ENCODE data around the gene DYNC1H1. TPM values are rescaled to one million over a fixed set of nuclear protein-coding genes. Genes with fewer than 3 reads are reported as not detected.
A peak's percentile ranks its signal among the peaks of the same experiment; 100 is the strongest.
"Not testable (repeated sequence)": the region's sequence is repeated elsewhere in the genome, so short reads cannot be mapped to it uniquely, and the experiment has no call there.

The DYNC1H1 gene
- total RNA-seq, 1 donor from 2014 or later, result 591 TPM

DNA sequence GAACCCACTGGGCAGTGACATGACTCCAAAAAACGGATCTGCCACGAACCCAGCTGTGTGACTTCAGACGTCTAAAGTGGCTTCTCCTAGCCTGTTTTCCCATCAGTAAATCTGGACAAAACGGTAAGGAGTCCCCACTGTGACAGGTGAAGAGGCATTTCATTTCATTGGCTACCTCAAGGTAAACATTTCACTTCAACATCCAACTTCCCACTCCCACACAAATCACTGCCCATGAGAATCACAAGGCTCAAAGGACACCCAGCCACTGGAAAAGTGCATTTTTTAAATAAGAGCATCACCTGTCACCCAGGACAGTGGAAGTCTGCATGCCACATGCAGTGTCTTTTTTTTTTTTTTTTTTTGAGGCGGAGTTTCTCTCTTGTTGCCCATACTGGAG, 94.6 kb downstream of the DYNC1H1 start:
- no peaks in the 10 kb centered on the region for H3K27me3 ChIP-seq (ENCODE audit: insufficient read depth, low read length)
- H3K4me1 Mint-ChIP-seq (ENCODE audit: low read depth, unreplicated experiment), result peaks cover 18% of the 10 kb centered on the region
- TF ChIP-seq EZH2 (IDR thresholded peaks at IDR 0.05; ENCODE audit: insufficient read depth, low read length), result no peak
- TF ChIP-seq, protein P1, sequence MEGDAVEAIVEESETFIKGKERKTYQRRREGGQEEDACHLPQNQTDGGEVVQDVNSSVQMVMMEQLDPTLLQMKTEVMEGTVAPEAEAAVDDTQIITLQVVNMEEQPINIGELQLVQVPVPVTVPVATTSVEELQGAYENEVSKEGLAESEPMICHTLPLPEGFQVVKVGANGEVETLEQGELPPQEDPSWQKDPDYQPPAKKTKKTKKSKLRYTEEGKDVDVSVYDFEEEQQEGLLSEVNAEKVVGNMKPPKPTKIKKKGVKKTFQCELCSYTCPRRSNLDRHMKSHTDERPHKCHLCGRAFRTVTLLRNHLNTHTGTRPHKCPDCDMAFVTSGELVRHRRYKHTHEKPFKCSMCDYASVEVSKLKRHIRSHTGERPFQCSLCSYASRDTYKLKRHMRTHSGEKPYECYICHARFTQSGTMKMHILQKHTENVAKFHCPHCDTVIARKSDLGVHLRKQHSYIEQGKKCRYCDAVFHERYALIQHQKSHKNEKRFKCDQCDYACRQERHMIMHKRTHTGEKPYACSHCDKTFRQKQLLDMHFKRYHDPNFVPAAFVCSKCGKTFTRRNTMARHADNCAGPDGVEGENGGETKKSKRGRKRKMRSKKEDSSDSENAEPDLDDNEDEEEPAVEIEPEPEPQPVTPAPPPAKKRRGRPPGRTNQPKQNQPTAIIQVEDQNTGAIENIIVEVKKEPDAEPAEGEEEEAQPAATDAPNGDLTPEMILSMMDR (IDR thresholded peaks at IDR 0.05; ENCODE audit: insufficient read depth, low read depth, low read length), result no peak
- H3K36me3 Mint-ChIP-seq (ENCODE audit: low read depth, unreplicated experiment), result peaks cover 13% of the 10 kb centered on the region
- H3K4me1 ChIP-seq (ENCODE audit: insufficient read depth, low read length), result peaks cover 14% of the 10 kb centered on the region
- no peak overlapping the region for H3K27ac Mint-ChIP-seq (ENCODE audit: unreplicated experiment)
- H3K4me3 Mint-ChIP-seq (ENCODE audit: unreplicated experiment), result no peak overlapping the region
- H3K36me3 ChIP-seq (ENCODE audit: insufficient read depth, low read length), result peaks cover 8% of the 10 kb centered on the region
- H3K79me2 ChIP-seq (ENCODE audit: insufficient read depth, low read length), result no peaks in the 10 kb centered on the region
- no peak overlapping the region for H2AFZ ChIP-seq (ENCODE audit: low read depth, low read length)
- no peak overlapping the region for H3K27ac ChIP-seq (ENCODE audit: low read depth, low read length)
- no peak overlapping the region for H3K4me3 ChIP-seq (ENCODE audit: insufficient read depth, low read depth, low read length)
- H4K20me1 ChIP-seq (ENCODE audit: insufficient read depth, low read length), result peaks cover 8% of the 10 kb centered on the region
- DNase-seq (ENCODE audit: low read depth) (no peak), FAIRE-seq (no peak)
- no peak overlapping the region for H3K9ac ChIP-seq (ENCODE audit: low read length)
- peaks cover 2% of the 10 kb centered on the region for H3K9me3 Mint-ChIP-seq (ENCODE audit: unreplicated experiment)
- H3K9me3 ChIP-seq (ENCODE audit: insufficient read depth, low read depth, low read length), result peaks cover 5% of the 10 kb centered on the region
- H3K27me3 Mint-ChIP-seq (ENCODE audit: low read depth, unreplicated experiment), result peaks cover 1% of the 10 kb centered on the region
- H3K4me2 ChIP-seq (ENCODE audit: low read length), result no peak overlapping the region

DNA sequence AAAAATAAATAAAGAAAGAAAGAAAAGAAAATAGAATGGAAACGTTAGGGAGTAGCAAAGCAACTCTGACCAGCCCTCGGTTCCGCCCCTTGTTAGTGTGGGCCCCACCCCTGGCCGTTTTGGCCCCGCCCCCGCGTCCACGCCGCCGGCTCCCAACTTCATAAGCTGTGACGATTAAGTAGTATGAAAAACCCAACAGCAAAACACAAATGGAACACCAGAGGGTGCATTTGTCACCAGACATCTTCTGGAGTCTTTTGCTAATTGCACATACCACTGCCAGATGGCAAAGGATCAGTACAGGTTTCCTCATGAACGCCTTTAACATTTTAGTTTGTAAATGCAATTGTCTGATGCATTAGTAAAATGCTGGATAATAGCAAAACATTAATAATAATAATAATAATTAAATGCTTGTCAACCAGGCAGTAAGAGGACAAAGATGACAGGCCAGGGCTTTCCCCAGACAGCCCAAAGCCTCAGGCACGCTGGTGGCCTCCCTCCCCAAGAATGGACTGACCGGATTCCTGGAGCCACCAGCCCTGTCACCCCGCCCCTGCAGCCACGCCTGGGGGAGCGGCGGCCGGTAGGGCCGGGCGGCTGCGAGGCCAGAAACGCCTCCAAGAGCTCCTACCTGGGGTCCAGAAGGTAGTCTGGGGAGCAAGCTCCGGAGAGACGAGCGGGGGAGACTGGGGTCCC, 98.9 kb downstream of the DYNC1H1 start:
- Histone ChIP-seq H3K9ac (ENCODE audit: low read length) (no peak overlapping the region), H3K27me3 (ENCODE audit: insufficient read depth, low read length) (no peaks in the 10 kb centered on the region), H3K4me1 (ENCODE audit: insufficient read depth, low read length) (no peaks in the 10 kb centered on the region), H3K4me3 (ENCODE audit: insufficient read depth, low read depth, low read length) (no peak overlapping the region), H4K20me1 (ENCODE audit: insufficient read depth, low read length) (no peaks in the 10 kb centered on the region), H3K9me3 (ENCODE audit: insufficient read depth, low read depth, low read length) (no peaks in the 10 kb centered on the region), H2AFZ (ENCODE audit: low read depth, low read length) (no peak overlapping the region), H3K36me3 (ENCODE audit: insufficient read depth, low read length) (no peaks in the 10 kb centered on the region), H3K79me2 (ENCODE audit: insufficient read depth, low read length) (no peaks in the 10 kb centered on the region), H3K4me2 (ENCODE audit: low read length) (no peak overlapping the region), H3K27ac (ENCODE audit: low read depth, low read length) (no peak overlapping the region)
- TF ChIP-seq, protein P1 (IDR thresholded peaks at IDR 0.05; ENCODE audit: insufficient read depth, low read depth, low read length), result peak; percentile 47
- TF ChIP-seq EZH2 (IDR thresholded peaks at IDR 0.05; ENCODE audit: insufficient read depth, low read length), result no peak
- FAIRE-seq, result peak; percentile 32
- Mint-ChIP-seq H3K9me3 (ENCODE audit: unreplicated experiment) (no peaks in the 10 kb centered on the region), H3K27ac (ENCODE audit: unreplicated experiment) (no peak overlapping the region), H3K4me3 (ENCODE audit: unreplicated experiment) (no peak overlapping the region), H3K4me1 (ENCODE audit: low read depth, unreplicated experiment) (peaks cover under 1% of the 10 kb centered on the region), H3K27me3 (ENCODE audit: low read depth, unreplicated experiment) (peaks cover 5% of the 10 kb centered on the region), H3K36me3 (ENCODE audit: low read depth, unreplicated experiment) (no peaks in the 10 kb centered on the region)
- peak; percentile 78 for DNase-seq (ENCODE audit: low read depth)

DNA sequence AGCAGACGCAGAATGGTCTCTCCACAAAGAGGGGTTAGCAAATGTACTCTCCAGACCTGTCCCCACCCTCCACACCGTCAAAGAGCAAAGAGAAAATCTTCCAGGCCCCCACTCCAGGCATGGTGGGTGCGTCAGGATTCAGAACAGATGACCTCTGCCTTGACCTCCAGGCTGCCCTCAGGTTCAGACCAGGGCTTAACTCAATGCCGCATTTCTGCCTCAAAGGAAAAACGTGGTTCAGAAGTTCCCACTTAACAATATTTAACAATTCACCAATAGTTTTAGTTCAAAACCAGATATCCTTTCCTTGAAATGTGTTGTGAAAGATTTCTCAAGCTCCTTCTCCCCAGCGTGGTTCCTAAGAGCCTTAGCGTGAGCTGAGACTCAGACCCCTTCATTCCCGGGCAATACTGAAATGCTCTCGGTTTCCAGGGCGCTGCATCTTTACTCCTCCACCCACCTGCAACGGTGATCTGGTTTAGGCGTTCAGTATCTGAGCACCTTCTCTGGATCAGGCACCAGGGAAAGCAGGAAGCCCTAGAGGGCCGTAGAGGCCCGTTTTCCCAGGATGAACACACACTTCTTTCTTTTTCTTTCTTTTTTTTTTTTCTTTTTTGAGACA, 99.5 kb downstream of the DYNC1H1 start:
- H3K4me1 Mint-ChIP-seq (ENCODE audit: low read depth, unreplicated experiment), result no peaks in the 10 kb centered on the region
- no peak for FAIRE-seq

DNA sequence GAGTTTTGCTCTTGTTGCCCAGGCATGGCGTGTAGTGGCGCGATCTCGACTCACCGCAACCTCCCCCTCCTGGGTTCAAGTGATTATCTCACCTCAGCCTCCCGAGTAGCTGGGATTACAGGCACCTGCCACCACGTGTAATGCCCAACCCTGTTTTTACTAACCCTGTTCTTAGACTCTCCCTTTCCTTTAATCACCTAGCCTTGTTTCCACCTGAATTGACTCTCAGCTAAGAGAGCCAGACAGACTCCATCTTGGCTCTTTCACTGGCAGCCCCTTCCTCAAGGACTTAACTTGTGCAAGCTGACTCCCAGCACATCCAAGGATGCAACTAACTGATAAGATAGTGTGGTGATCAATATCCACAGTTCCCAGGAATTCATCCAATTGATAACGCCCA, 100.2 kb downstream of the DYNC1H1 start:
- not testable (repeated sequence) for H3K79me2 ChIP-seq (ENCODE audit: insufficient read depth, low read length); H3K4me1 Mint-ChIP-seq (ENCODE audit: low read depth, unreplicated experiment); H3K9me3 Mint-ChIP-seq (ENCODE audit: unreplicated experiment); H3K27me3 ChIP-seq (ENCODE audit: insufficient read depth, low read length); H4K20me1 ChIP-seq (ENCODE audit: insufficient read depth, low read length); H3K4me2 ChIP-seq (ENCODE audit: low read length); H3K36me3 Mint-ChIP-seq (ENCODE audit: low read depth, unreplicated experiment); DNase-seq (ENCODE audit: low read depth); H3K27ac Mint-ChIP-seq (ENCODE audit: unreplicated experiment); H3K4me1 ChIP-seq (ENCODE audit: insufficient read depth, low read length); FAIRE-seq; H3K4me3 Mint-ChIP-seq (ENCODE audit: unreplicated experiment); H3K9me3 ChIP-seq (ENCODE audit: insufficient read depth, low read depth, low read length); H3K36me3 ChIP-seq (ENCODE audit: insufficient read depth, low read length); H3K4me3 ChIP-seq (ENCODE audit: insufficient read depth, low read depth, low read length); H3K27me3 Mint-ChIP-seq (ENCODE audit: low read depth, unreplicated experiment); H3K27ac ChIP-seq (ENCODE audit: low read depth, low read length); H3K9ac ChIP-seq (ENCODE audit: low read length); H2AFZ ChIP-seq (ENCODE audit: low read depth, low read length)

More for the DNA sequence above, 99.5 kb downstream of the DYNC1H1 start:
- TF ChIP-seq, protein P1 (IDR thresholded peaks at IDR 0.05; ENCODE audit: insufficient read depth, low read depth, low read length), result no peak
- TF ChIP-seq EZH2 (IDR thresholded peaks at IDR 0.05; ENCODE audit: insufficient read depth, low read length), result no peak
- no peaks in the 10 kb centered on the region for H3K9me3 Mint-ChIP-seq (ENCODE audit: unreplicated experiment)
- Histone ChIP-seq H3K27ac (ENCODE audit: low read depth, low read length) (no peak overlapping the region), H3K36me3 (ENCODE audit: insufficient read depth, low read length) (no peaks in the 10 kb centered on the region), H3K79me2 (ENCODE audit: insufficient read depth, low read length) (no peaks in the 10 kb centered on the region), H3K9me3 (ENCODE audit: insufficient read depth, low read depth, low read length) (no peaks in the 10 kb centered on the region), H2AFZ (ENCODE audit: low read depth, low read length) (peak overlapping the region; percentile 16), H3K4me1 (ENCODE audit: insufficient read depth, low read length) (no peaks in the 10 kb centered on the region), H3K9ac (ENCODE audit: low read length) (no peak overlapping the region), H3K4me3 (ENCODE audit: insufficient read depth, low read depth, low read length) (no peak overlapping the region), H4K20me1 (ENCODE audit: insufficient read depth, low read length) (no peaks in the 10 kb centered on the region), H3K4me2 (ENCODE audit: low read length) (no peak overlapping the region), H3K27me3 (ENCODE audit: insufficient read depth, low read length) (no peaks in the 10 kb centered on the region)
- H3K36me3 Mint-ChIP-seq (ENCODE audit: low read depth, unreplicated experiment), result no peaks in the 10 kb centered on the region
- DNase-seq (ENCODE audit: low read depth), result no peak
- no peak overlapping the region for H3K27ac Mint-ChIP-seq (ENCODE audit: unreplicated experiment)
- H3K27me3 Mint-ChIP-seq (ENCODE audit: low read depth, unreplicated experiment), result peaks cover 5% of the 10 kb centered on the region
- H3K4me3 Mint-ChIP-seq (ENCODE audit: unreplicated experiment), result no peak overlapping the region

Data from astrocyte (in vitro differentiated cells and primary cell).